ENCODE results near the gene INPP5F.
"Not testable (repeated sequence)": the region's sequence is repeated elsewhere in the genome, so short reads cannot be mapped to it uniquely, and the experiment has no call there.

INPP5F gene

DNA sequence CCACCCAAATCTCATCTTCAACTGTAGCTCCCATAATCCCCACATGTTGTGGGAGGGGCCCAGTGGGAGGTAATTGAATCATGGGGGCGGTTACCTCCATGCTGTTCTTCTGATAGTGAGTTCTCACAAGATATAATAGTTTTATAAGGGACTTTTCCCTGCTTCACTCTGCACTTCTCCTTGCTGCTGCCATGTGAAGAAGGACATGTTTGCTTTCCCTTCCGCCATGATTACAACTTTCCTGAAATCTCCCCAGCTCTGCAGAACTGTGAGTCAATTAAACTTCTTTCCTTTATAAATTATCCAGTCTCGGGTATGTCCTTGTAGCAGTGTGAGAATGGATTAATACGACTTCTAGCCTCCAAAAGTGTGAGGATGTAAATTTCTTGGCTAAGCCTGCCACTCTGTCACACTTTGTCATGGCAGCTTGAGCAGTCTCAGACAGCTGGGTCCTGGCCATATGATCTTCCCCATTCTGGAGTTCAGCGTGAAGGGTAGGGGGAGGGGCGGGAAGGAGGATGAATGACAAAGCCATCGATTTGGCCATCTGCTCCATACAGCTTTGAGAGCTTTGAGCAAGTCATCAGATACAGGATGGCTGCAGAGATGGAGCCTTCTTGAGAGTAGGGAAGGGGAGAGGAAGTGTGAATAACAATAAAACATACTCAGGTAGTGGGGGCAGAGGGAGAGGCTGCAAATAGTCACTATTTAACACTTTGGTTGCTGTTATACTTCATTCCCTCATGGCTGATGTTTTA lies 19.1 kb upstream of the INPP5F start:
- DNase-seq (ENCODE audit: low read depth in 3 of 3): no peak

- peak in 2 of 3 donors; percentile 33 to 46 for DNase-seq (ENCODE audit: low read depth in 3 of 3)
Measured at GRCh38 chr10:119707331-119707730, 18.5 kb upstream of the INPP5F start.

DNA sequence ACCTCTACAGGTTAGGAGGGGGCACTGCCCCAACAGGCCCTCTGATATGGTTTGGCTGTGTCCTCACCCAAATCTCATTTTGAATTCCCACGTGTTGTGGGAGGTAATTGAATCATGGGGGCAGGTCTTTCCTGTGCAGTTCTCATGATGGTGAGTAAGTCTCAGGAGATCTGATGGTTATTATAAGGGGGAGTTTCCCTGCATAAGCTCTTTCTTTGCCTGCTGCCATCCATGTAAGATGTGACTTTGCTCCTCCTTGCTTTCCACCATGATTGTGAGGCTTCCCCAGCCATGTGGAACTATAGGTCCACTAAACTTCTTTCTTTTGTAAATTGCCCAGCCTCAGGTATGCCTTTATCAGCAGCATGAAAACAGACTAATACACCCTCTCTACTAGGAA lies 14.9 kb upstream of the INPP5F start:
- DNase-seq (ENCODE audit: low read depth in 3 of 3): not testable (repeated sequence)

- no peak for DNase-seq (ENCODE audit: low read depth in 3 of 3)
Measured at GRCh38 chr10:119713744-119714483, 11.9 kb upstream of the INPP5F start.

- DNase-seq (ENCODE audit: low read depth in 3 of 3): no peak
Measured at GRCh38 chr10:119714484-119714816, 11.4 kb upstream of the INPP5F start.

- no peak for DNase-seq (ENCODE audit: low read depth in 3 of 3)
Measured at GRCh38 chr10:119715628-119716505, 10.0 kb upstream of the INPP5F start.

DNA sequence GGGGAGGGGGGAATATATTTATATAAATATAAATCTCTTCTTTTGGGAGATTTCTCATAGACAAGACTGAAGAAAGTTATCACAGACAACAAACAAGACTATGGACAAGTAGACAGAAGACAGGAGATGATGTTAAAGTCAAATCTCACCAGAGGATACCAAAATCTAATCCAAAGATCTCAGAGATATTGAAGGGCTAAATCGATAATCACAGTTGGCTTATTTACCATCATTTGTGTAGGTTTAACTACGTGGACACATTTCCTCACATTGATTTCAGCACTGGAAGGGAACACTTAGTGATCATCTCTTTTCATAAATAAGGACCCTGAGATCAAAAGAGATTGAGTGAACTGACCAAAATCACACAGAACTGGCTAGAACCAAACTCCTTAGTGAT lies 2.7 kb upstream of the INPP5F start:
- no peak for DNase-seq (ENCODE audit: low read depth in 3 of 3)

DNA sequence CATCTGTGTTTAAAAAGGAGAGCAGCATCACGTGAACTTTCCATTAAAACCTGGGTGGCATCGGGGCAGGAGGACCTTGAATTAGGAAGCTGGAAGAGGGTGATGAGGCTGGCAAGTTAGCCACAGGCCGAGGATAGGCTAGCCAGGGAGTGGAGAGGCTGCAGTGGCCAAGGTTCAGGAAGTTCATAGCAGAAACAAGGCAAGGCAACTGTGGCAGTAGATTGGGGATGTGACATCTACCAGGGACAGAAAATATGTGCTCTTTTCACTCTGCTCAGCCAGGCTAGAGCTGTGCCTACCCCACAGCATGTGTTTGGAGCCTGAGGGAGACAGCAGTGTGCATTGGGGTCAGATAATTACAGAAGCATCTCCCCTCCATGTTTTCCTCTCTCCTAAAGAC lies 2.2 kb upstream of the INPP5F start:
- DNase-seq (ENCODE audit: low read depth in 3 of 3): no peak

DNA sequence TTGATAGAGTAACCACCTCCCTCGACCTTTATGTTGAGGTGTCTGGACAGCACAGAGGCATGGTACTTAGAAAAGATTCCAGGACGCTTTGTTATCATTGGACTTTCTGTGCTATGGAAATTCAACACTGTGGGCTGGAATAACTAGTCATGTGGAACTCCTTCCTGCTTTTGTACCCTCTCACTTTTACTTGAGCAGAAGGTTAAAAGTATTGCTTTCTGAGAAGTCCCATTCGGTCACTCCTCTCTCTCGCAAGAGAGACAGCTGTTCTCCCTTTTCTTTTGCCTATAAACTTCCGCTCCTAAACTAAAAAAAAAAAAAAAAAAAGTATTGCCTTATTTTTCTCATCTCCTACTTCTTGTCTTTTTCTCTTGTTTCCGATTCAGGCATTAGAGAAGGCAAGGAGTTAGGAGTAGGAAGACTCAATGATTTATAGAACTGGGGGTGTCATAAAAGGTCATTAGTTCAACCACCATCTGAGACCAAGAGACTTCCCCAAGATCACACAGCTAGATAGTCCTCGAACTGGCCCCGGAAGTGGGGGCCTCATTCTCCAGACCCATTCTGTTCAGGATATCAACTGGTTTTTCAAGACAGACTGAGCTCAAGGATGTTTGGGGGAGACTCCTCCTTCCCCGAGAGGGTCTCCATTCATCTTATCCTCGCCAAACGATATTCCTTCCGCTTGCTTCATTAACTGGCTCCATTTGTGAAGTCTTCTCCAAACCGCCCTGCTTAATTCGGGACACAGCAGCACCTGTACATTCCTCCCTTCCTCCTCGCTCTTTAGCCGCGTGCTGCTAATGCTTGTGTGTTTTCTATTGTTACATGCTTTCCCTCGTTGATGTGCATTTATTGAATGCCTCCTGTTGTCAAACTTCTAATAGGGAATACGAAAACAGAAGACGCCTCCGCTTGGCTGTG lies 995 bp upstream of the INPP5F start:
- no peak for DNase-seq (ENCODE audit: low read depth in 3 of 3)

DNA sequence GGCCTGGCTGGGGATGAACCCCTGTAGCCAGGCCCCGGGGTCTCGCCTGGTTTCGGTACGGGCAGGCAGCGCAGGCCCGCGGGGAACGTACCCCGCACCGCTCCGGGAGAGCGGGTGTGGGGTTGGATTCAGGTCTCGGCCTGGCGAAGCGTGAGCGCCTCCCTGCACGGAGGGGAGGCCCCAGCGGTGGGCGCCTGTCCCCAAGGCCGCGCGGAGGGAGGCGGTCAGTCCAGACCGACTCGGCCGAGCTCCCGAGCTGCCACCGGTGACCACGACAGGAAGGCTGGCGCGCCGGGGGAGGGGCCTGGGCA lies 378 bp upstream of the INPP5F start:
- DNase-seq (ENCODE audit: low read depth in 3 of 3): no peak

DNA sequence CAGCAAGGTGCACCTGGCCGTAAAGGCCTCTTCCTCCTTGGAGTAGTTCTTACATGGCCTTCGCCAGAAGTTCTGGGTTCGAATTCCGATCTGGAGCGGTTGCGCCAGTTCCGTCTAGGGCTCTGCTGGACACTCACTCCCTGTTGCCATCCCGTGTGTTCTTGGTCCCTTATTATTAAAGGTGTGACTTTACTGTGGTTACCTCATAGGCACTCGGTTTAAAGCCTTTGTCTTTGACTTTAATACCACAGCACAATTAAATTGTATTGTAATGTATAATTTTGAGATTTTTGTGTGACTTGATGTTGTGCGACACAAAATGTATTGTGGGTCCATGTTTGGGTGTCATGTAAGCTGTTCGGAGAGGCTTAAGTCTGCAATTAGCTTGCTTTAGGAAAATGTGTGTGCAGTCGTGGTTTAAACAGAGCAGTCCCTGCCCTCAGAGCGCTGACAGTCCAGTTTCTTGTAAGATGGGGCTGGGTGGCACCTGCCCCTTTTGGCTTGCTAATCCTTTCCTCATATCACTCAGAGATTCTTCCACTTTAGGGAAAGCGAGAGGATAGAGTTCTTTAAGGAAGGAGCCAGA lies 919 bp downstream of the INPP5F start:
- DNase-seq (ENCODE audit: low read depth in 3 of 3): no peak

DNA sequence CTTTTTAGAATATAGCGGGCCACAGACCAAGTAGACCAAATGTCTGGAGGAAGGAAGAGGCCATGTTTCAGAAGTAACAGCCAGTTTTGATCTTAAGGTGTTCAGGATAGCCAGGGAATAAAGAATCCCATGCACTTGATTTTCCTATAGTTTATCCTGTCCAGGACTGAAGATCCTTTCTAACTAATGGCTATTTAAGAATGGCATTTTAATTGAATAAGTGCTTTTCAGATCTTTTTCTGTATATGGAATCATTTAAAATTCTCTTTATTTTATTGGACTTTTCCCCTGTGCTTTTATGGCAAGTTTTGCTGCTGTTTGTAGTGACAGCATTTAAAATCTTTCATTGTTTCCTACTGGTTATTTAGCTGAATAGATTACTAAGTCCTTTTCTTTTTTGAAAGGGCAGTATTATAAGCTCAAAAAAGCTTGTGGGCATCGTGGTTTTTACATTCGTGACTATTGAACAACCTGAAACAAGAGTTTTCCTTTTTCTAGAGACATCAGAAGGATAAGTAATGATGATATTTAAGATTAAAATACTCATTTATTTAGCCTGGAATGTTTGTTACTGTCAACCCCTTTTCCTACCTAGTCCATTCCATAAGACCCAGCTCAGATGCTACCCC lies 2.4 kb downstream of the INPP5F start:
- DNase-seq (ENCODE audit: low read depth in 3 of 3): no peak

DNA sequence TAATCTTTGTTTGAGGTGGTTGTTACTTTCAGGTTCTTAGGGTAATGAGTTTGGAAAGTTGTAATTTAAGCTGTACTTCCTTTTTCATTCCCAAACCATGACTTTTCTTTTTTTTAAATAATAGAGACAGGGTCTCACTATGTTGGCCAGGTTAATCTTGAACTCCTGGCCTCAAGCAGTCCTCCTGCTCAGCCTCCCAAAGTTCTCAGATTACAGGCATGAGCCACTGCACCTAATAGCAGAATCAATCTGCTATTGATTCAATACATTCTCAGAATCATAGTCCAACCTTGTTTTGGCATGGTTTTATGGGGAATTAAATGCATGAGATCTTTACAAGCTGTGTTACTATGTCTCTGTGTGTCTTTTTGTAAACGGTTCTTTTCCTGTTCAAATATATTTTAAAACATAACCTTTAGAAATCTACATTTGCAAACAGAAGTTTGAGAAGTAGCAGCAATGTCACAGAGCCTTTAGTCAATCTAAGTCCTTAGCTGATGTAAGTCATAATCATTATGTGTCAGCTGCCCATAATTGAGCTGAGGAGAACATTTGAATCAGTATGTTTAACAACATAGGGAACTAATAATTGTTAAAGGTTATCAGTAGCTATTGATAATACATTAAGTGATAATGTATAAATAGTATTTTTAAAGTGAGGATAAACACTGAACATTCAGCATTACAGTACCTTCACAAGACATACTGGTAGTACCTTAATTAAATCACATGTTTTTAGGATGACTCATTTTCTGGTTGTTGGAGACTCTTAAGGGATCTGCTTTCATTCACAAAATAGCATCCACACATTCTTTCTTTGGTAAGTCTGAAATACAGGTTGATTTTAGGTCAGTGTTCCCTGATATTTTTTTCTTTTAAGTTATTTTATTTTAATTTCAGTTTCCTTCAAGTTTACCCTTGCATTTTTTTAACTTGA lies 8.8 kb downstream of the INPP5F start:
- no peak for DNase-seq (ENCODE audit: low read depth in 3 of 3)

GRCh38 chr10:119735451-119735850 lies 9.6 kb downstream of the INPP5F start:
- no peak for DNase-seq (ENCODE audit: low read depth in 3 of 3)

DNA sequence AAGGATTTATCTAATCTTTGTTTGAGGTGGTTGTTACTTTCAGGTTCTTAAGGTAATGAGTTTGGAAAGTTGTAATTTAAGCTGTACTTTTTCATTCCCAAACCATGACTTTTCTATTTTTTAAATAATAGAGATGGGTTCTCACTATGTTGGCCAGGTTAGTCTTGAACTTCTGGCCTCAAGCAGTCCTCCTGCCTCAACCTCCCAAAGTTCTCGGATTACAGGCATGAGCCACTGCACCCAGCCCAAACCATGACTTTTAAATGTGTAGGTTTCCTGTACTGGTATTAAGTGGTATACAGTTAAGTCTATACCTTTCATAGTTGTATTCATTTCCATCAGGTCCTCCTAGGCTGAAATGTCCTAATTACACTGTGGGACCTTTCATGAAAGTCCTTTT lies 10.4 kb downstream of the INPP5F start:
- DNase-seq (ENCODE audit: low read depth in 3 of 3): no peak

DNA sequence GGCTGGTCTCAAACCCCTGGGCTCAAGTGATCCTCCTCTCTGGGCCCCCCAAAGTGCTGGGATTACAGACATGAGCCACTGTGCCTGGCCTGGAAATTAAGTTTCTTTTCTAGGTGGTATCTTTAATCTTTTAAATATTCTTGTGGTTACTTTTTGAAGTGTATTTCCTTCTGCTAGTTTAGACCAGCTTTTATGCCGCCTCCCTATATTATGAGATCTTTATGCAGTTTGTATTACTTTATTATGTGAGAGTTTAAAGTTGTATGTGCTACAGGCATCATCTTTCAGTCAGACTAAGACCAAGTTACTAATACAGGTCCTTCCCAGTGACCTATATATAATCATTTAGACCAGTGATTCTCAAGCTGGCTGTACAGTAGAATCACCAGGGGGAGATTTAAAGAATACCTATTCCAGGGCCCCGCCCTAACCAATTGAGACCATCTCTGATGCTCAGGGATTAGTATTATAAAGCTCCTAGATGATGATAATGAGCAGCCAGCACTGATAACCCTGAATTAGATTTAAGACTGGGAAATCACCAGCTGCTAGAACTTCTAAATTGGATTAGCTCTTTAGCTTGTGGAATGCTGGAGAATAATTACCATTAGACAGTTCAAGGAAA lies 11.3 kb downstream of the INPP5F start:
- no peak for DNase-seq (ENCODE audit: low read depth in 3 of 3)

GRCh38 chr10:119737823-119738222 lies 12.0 kb downstream of the INPP5F start:
- no peak for DNase-seq (ENCODE audit: low read depth in 3 of 3)

- no peak for DNase-seq (ENCODE audit: low read depth in 3 of 3)
Measured at GRCh38 chr10:119738962-119739361, 13.1 kb downstream of the INPP5F start.

- DNase-seq (ENCODE audit: low read depth in 3 of 3): no peak
Measured at GRCh38 chr10:119740096-119740495, 14.2 kb downstream of the INPP5F start.

All from stimulated activated CD4-positive, alpha-beta T cell treated with anti-CD3 and anti-CD28 coated beads, TNF-alpha, amount 100 ng/mL, for 48 hours (primary cell).